ENCODE results near the gene PODXL.
"Not testable (repeated sequence)": the region's sequence is repeated elsewhere in the genome, so short reads cannot be mapped to it uniquely, and the experiment has no call there.

The PODXL gene

GRCh38 chr7:131517218-131517923, 39.1 kb downstream of the PODXL start (continued):
- TF ChIP-seq, protein P1, sequence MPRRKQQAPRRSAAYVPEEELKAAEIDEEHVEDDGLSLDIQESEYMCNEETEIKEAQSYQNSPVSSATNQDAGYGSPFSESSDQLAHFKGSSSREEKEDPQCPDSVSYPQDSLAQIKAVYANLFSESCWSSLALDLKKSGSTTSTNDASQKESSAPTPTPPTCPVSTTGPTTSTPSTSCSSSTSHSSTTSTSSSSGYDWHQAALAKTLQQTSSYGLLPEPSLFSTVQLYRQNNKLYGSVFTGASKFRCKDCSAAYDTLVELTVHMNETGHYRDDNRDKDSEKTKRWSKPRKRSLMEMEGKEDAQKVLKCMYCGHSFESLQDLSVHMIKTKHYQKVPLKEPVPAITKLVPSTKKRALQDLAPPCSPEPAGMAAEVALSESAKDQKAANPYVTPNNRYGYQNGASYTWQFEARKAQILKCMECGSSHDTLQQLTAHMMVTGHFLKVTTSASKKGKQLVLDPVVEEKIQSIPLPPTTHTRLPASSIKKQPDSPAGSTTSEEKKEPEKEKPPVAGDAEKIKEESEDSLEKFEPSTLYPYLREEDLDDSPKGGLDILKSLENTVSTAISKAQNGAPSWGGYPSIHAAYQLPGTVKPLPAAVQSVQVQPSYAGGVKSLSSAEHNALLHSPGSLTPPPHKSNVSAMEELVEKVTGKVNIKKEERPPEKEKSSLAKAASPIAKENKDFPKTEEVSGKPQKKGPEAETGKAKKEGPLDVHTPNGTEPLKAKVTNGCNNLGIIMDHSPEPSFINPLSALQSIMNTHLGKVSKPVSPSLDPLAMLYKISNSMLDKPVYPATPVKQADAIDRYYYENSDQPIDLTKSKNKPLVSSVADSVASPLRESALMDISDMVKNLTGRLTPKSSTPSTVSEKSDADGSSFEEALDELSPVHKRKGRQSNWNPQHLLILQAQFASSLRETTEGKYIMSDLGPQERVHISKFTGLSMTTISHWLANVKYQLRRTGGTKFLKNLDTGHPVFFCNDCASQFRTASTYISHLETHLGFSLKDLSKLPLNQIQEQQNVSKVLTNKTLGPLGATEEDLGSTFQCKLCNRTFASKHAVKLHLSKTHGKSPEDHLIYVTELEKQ (tag by site-specific recombination; IDR thresholded peaks at IDR 0.05; ENCODE audit: borderline replicate concordance), result no peak

- CTCF ChIA-PET, result interaction anchor here (0.7 to 8.6 kb wide), 7 partner anchors 18 to 618 kb away, joined by 3 to 54 read pairs (median 4); no protein-coding TSS in a partner anchor
- H3K4me1 ChIP-seq (ENCODE audit: control insufficient read depth, insufficient read depth, low read length); POLR2A ChIA-PET; H3K36me3 ChIP-seq (ENCODE audit: control insufficient read depth in 2 of 2, insufficient read depth in 1 of 2, low read length in 2 of 2); H3K4me3 ChIP-seq (ENCODE audit: low read depth, low read length); H3K27ac ChIP-seq (ENCODE audit: extremely low read depth, low read depth, low read length); H3K9me3 ChIP-seq (ENCODE audit: control insufficient read depth, insufficient read depth, low read depth, low read length): not testable (repeated sequence)
These were observed 41.0 kb downstream of the PODXL start for GRCh38 chr7:131515471-131515870.

DNA sequence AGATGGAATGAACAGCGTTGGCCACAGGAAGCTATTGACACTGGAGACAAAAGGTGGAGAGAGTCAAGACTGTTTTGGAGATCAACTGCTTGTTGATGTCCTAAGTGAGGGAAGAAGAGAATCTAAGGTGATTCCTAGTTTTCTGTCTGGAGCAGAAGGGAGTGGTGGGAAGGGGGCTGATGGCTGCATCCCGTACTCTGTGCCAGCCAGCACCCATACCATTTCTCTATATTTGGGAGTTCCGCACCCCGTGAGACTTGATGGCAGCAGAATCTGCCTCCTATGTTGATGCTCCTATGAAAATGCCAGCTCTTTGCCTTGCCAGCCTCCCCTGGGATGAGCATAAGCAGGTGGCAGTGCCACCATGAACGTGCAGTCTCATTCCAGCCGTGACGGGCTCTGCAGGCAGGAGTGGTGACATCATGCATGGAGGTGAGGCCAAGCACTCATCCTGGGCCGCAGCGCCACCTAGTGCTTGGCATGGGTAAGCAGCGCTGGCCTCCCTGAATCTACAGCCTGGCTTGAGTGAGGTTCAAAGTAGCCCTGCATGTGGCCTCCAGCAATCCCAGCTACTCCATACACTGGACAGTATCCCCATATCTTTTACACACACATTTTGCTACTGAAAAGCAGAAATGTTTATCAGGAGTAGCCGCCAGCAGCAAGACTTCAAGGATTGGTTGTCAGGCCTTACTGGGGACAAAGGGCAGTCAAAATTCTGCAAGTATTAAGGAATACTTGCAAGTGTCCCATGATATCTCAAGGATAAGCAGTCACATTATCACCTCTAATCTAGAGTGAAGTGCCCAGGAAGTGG, 43.0 kb downstream of the PODXL start:
- no peak overlapping the region for H3K27ac ChIP-seq (ENCODE audit: extremely low read depth, low read depth, low read length)
- TF ChIP-seq ZFP37 (tag by site-specific recombination; IDR thresholded peaks at IDR 0.05) (0 out of 2 replicates have a peak, but pooled peaks have one; percentile 25), ZNF600 (tag by site-specific recombination; IDR thresholded peaks at IDR 0.05) (peak; percentile 54; the same call in 1 of the 2 replicates), HOXC10 (CRISPR knock-in tag; IDR thresholded peaks at IDR 0.05) (no peak), GLI4 (tag by site-specific recombination; IDR thresholded peaks at IDR 0.05) (no peak), ZNF37A (tag by site-specific recombination; IDR thresholded peaks at IDR 0.05) (no peak), ZNF830 (tag by site-specific recombination; IDR thresholded peaks at IDR 0.05; ENCODE audit: low read depth) (no peak), ZBTB1 (tag by site-specific recombination; IDR thresholded peaks at IDR 0.05) (no peak), ZNF558 (tag by site-specific recombination; IDR thresholded peaks at IDR 0.05) (no peak), YY1 (tag by site-specific recombination; IDR thresholded peaks at IDR 0.05) (no peak), ZNF394 (tag by site-specific recombination; IDR thresholded peaks at IDR 0.05; ENCODE audit: borderline replicate concordance) (peak; percentile 76), ZNF366 (tag by site-specific recombination; conservative IDR thresholded peaks at IDR 0.05) (peak; percentile 72), ZNF2 (tag by site-specific recombination; IDR thresholded peaks at IDR 0.05) (peak; percentile 85), ZNF324 (tag by site-specific recombination; IDR thresholded peaks at IDR 0.05) (peak; percentile 62), ZBTB17 (tag by site-specific recombination; IDR thresholded peaks at IDR 0.05) (peak; percentile 35; the same call in 1 of the 2 replicates), PRDM1 (tag by site-specific recombination; IDR thresholded peaks at IDR 0.05) (no peak), OSR2 (tag by site-specific recombination; IDR thresholded peaks at IDR 0.05) (no peak), SCRT1 (tag by site-specific recombination; IDR thresholded peaks at IDR 0.05; ENCODE audit: borderline replicate concordance) (no peak), ZNF501 (tag by site-specific recombination; IDR thresholded peaks at IDR 0.05) (0 out of 2 replicates have a peak, but pooled peaks have one; percentile 55), ZNF514 (tag by site-specific recombination; IDR thresholded peaks at IDR 0.05) (no peak), PBX3 (CRISPR knock-in tag; IDR thresholded peaks at IDR 0.05) (0 out of 2 replicates have a peak, but pooled peaks have one; percentile 49), HIC1 (tag by site-specific recombination; IDR thresholded peaks at IDR 0.05) (peak; percentile 97), ZNF16 (tag by site-specific recombination; IDR thresholded peaks at IDR 0.05; ENCODE audit: low read depth) (no peak), SP7 (tag by site-specific recombination; IDR thresholded peaks at IDR 0.05) (peak; percentile 55; the same call in 1 of the 2 replicates), ZNF423 (tag by site-specific recombination; IDR thresholded peaks at IDR 0.05) (no peak), ZBTB21 (tag by site-specific recombination; IDR thresholded peaks at IDR 0.05) (peak; percentile 89)

More for the DNA sequence above, 43.0 kb downstream of the PODXL start:
- ChIA-PET CTCF (interaction anchor here (0.5 to 8.6 kb wide), 33 partner anchors 9 to 636 kb away, joined by 3 to 54 read pairs (median 4); no protein-coding TSS in a partner anchor), POLR2A (no interaction called here)
- H3K4me3 ChIP-seq (ENCODE audit: low read depth, low read length), result no peak overlapping the region
- no peaks in the 10 kb centered on the region for H3K4me1 ChIP-seq (ENCODE audit: control insufficient read depth, insufficient read depth, low read length)
- peaks cover 0 to 4% of the 10 kb centered on the region in 2 experiments; a peak in 1 of 3 replicates for H3K36me3 ChIP-seq (ENCODE audit: control insufficient read depth in 2 of 2, insufficient read depth in 1 of 2, low read length in 2 of 2)
- no peaks in the 10 kb centered on the region for H3K9me3 ChIP-seq (ENCODE audit: control insufficient read depth, insufficient read depth, low read depth, low read length)
